Measurements from ENCODE around the gene KRT84. TPM values are rescaled to one million over a fixed set of nuclear protein-coding genes. Genes with fewer than 3 reads are reported as not detected.

KRT84 gene
- total and polyA plus RNA-seq, 2 of the 4 experiments (the other 2 are of a cell fraction): not detected

DNA sequence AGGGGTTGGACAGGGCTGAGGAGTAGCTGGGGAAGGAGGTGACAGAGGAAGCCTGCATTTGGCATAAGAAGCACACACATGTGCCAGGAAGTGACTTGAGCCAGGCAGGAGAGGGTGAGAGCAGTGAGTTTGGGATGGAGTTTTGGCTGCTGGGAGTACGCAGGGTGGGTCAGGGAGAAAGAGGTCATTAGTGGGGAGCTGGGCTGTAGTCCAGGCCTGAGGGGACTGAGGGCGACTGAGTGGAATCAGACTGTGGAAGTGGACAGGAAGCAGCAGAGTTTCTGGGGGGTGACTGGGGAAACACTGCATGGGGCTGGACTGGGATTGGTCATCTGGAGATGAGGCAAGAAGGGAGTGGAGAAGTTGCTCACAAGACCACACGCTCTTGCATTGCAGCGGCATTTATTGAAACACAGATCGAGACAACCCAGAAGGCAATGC is 25.8 kb downstream of the KRT84 start:
- no peaks in the 10 kb centered on the region for H3K9me1 ChIP-seq (ENCODE audit: insufficient read depth, low read length)
- H3K4me2 ChIP-seq (ENCODE audit: low read depth, low read length): no peak overlapping the region
- H3K18ac ChIP-seq (ENCODE audit: low read depth, low read length): no peak overlapping the region
- in situ Hi-C loops (cut with MboI; ENCODE audit: low sequenced_read_pairs): no loop called here
- intact Hi-C loops (cut with micrococcal nuclease): no loop called here
- no peak overlapping the region for H2BK20ac ChIP-seq (ENCODE audit: low read depth, low read length)
- H3K79me1 ChIP-seq (ENCODE audit: low read depth in 1 of 2, low read length in 2 of 2): no peaks in the 10 kb centered on the region
- ChIA-PET CTCF (no interaction called here), POLR2A (ENCODE audit: unreplicated experiment) (no interaction called here)
- H3K4ac ChIP-seq (ENCODE audit: low read depth, low read length): no peak overlapping the region
- H3K23ac ChIP-seq (ENCODE audit: low read depth, low read length): no peak overlapping the region
- no peak overlapping the region for H2BK120ac ChIP-seq (ENCODE audit: low read depth, low read length)
- H2AK9ac ChIP-seq (replicated peaks; ENCODE audit: low read depth, low read length, poor library complexity): no peak overlapping the region
- no peaks in the 10 kb centered on the region for H4K20me1 ChIP-seq (ENCODE audit: insufficient read depth, low read length)
- no peak for DNase-seq
- ATAC-seq (ENCODE audit: low read depth): no peak
- H4K5ac ChIP-seq (ENCODE audit: low read depth, low read length): no peak overlapping the region
- H3K9me3 ChIP-seq (ENCODE audit: control insufficient read depth, insufficient read depth, low read length): no peaks in the 10 kb centered on the region
- no peaks in the 10 kb centered on the region for H3K36me3 ChIP-seq (ENCODE audit: control insufficient read depth, insufficient read depth, low read length)
- H3K27ac ChIP-seq (ENCODE audit: insufficient read depth, low read length): no peak overlapping the region
- no peak overlapping the region for H4K91ac ChIP-seq (ENCODE audit: insufficient read depth, low read depth, low read length)
- H4K8ac ChIP-seq (ENCODE audit: low read depth in 2 of 2, low read length in 2 of 2): no peak overlapping the region
- no peak overlapping the region for H2AK5ac ChIP-seq (ENCODE audit: low read depth, low read length)
- no peak overlapping the region for H3K9ac ChIP-seq (ENCODE audit: low read depth, low read length)
- H3K14ac ChIP-seq (replicated peaks; ENCODE audit: low read depth, low read length): no peak overlapping the region
- H2AFZ ChIP-seq (replicated peaks; ENCODE audit: low read length, poor library complexity): no peak overlapping the region
- H3K56ac ChIP-seq (ENCODE audit: extremely low read depth, insufficient read depth, low read length): no peak overlapping the region
- BruUV-seq (replicated peaks): no TSS peak
- 28% methylated on average over 4 of the region's 5 CpGs; no CpG with 5 or more reads in 1 of the 2 experiments for whole genome bisulfite sequencing, 2 experiments (ENCODE audit: extremely low coverage in 2 of 2, insufficient read length in 1 of 2)
- dilution Hi-C loops (cut with HindIII; ENCODE audit: low sequenced_read_pairs, unreplicated experiment): no loop called here
- no peaks in the 10 kb centered on the region for H3K4me1 ChIP-seq (ENCODE audit: control insufficient read depth, insufficient read depth, low read length)
- H2BK5ac ChIP-seq (ENCODE audit: low read depth, low read length, poor library complexity, severe bottlenecking): no peak overlapping the region
- no peak overlapping the region for H3K4me3 ChIP-seq (ENCODE audit: insufficient read depth, low read depth, low read length)
- no peak overlapping the region for H2BK15ac ChIP-seq (ENCODE audit: low read depth, low read length)
- no peak for TF ChIP-seq RCOR1 (IDR thresholded peaks at IDR 0.05; ENCODE audit: insufficient replicate concordance, low read length)
- TF ChIP-seq MAFK (IDR thresholded peaks at IDR 0.05; ENCODE audit: low read depth, low read length): no peak
- TF ChIP-seq, protein P1, sequence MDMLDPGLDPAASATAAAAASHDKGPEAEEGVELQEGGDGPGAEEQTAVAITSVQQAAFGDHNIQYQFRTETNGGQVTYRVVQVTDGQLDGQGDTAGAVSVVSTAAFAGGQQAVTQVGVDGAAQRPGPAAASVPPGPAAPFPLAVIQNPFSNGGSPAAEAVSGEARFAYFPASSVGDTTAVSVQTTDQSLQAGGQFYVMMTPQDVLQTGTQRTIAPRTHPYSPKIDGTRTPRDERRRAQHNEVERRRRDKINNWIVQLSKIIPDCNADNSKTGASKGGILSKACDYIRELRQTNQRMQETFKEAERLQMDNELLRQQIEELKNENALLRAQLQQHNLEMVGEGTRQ (IDR thresholded peaks at IDR 0.05; ENCODE audit: low read depth, low read length): no peak
- TF ChIP-seq BHLHE40 (IDR thresholded peaks at IDR 0.05; ENCODE audit: low read depth, low read length): no peak
- TF ChIP-seq CHD1 (IDR thresholded peaks at IDR 0.05; ENCODE audit: low read depth, low read length): no peak
- TF ChIP-seq RAD21 (IDR thresholded peaks at IDR 0.05; ENCODE audit: low read length): no peak
- no peak for TF ChIP-seq MAZ (IDR thresholded peaks at IDR 0.05; ENCODE audit: borderline replicate concordance, low read depth, low read length)
- no peak for TF ChIP-seq RFX5 (IDR thresholded peaks at IDR 0.05; ENCODE audit: low read depth, low read length)
- no peak for TF ChIP-seq CEBPB (IDR thresholded peaks at IDR 0.05; ENCODE audit: low read depth, low read length)
- TF ChIP-seq POLR2A (IDR thresholded peaks at IDR 0.05; ENCODE audit: low read depth, low read length): no peak
- TF ChIP-seq SMC3 (IDR thresholded peaks at IDR 0.05; ENCODE audit: low read depth, low read length): no peak
- TF ChIP-seq MXI1 (IDR thresholded peaks at IDR 0.05; ENCODE audit: borderline replicate concordance, low read depth, low read length): no peak
- TF ChIP-seq, protein P2, sequence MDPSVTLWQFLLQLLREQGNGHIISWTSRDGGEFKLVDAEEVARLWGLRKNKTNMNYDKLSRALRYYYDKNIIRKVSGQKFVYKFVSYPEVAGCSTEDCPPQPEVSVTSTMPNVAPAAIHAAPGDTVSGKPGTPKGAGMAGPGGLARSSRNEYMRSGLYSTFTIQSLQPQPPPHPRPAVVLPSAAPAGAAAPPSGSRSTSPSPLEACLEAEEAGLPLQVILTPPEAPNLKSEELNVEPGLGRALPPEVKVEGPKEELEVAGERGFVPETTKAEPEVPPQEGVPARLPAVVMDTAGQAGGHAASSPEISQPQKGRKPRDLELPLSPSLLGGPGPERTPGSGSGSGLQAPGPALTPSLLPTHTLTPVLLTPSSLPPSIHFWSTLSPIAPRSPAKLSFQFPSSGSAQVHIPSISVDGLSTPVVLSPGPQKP (IDR thresholded peaks at IDR 0.05; ENCODE audit: borderline replicate concordance, low read depth, low read length): no peak
- TF ChIP-seq NFE2L2 (IDR thresholded peaks at IDR 0.05; ENCODE audit: low read depth, low read length): no peak
- TF ChIP-seq, protein P3, sequence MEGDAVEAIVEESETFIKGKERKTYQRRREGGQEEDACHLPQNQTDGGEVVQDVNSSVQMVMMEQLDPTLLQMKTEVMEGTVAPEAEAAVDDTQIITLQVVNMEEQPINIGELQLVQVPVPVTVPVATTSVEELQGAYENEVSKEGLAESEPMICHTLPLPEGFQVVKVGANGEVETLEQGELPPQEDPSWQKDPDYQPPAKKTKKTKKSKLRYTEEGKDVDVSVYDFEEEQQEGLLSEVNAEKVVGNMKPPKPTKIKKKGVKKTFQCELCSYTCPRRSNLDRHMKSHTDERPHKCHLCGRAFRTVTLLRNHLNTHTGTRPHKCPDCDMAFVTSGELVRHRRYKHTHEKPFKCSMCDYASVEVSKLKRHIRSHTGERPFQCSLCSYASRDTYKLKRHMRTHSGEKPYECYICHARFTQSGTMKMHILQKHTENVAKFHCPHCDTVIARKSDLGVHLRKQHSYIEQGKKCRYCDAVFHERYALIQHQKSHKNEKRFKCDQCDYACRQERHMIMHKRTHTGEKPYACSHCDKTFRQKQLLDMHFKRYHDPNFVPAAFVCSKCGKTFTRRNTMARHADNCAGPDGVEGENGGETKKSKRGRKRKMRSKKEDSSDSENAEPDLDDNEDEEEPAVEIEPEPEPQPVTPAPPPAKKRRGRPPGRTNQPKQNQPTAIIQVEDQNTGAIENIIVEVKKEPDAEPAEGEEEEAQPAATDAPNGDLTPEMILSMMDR (conservative IDR thresholded peaks at IDR 0.05; ENCODE audit: low read depth, low read length): no peak
- TF ChIP-seq FOS (IDR thresholded peaks at IDR 0.05; ENCODE audit: low read depth, low read length): no peak
- peaks cover 44% of the 10 kb centered on the region for H3K27me3 ChIP-seq (ENCODE audit: control insufficient read depth, insufficient read depth, low read length)
